WTC11 (cell line): ENCODE results near the gene AIFM2. TPM values are rescaled to one million over a fixed set of nuclear protein-coding genes. Genes with fewer than 3 reads are reported as not detected.

ENCODE experiments used
- ATAC-seq: fragments of 200-7000 bp; cut with Tn5 transposase; 2 replicates; pipeline ENCODE4 v1.10.0; 2021; ENCODE audit warnings: mild to moderate bottlenecking, moderate library complexity
- CTCF ChIA-PET: fragments of 300-600 bp; sonication (Branson Sonifier 250); formaldehyde crosslinking; loops from one replicate; lab custom pipeline; 2021; ENCODE audit warnings: antibody characterized with exemption; lab: Charles Lee
- POLR2A ChIA-PET: fragments of 350-600 bp; sonication (Branson Sonifier 250); formaldehyde crosslinking; loops from one replicate; lab custom pipeline; 2021; ENCODE audit warnings: antibody characterized with exemption; lab: Charles Lee
- DNase-seq: peaks from one replicate; pipeline ENCODE4 v3.0.0; 2021; ENCODE audit warnings: low spot score
- H3K27ac Mint-ChIP-seq: 2 replicates; pipeline ENCODE4 v1.8.0; 2021; ENCODE audit warnings: mixed read lengths
- H3K27me3 Mint-ChIP-seq: 2 replicates; pipeline ENCODE4 v1.8.0; 2021; ENCODE audit warnings: low read depth, mild to moderate bottlenecking, moderate library complexity, mixed read lengths
- H3K36me3 Mint-ChIP-seq: 2 replicates; pipeline ENCODE4 v1.8.0; 2021; ENCODE audit warnings: mixed read lengths
- H3K4me1 Mint-ChIP-seq: 2 replicates; pipeline ENCODE4 v1.8.0; 2022; ENCODE audit warnings: mixed read lengths
- H3K4me3 Mint-ChIP-seq: 2 replicates; pipeline ENCODE4 v1.8.0; 2021; ENCODE audit warnings: mild to moderate bottlenecking, moderate library complexity, mixed read lengths
- H3K9me3 Mint-ChIP-seq: 2 replicates; pipeline ENCODE4 v1.8.0; 2021; ENCODE audit warnings: mixed read lengths
- CBFB ChIP-seq: sonication (generic); formaldehyde crosslinking; IDR thresholded peaks from 2 replicates; pipeline ENCODE4 v1.8.1; 2022; ENCODE audit warnings: mild to moderate bottlenecking, low read depth, missing genetic modification reagents
- KAT7 ChIP-seq: sonication (generic); formaldehyde crosslinking; IDR thresholded peaks from 2 replicates; pipeline ENCODE4 v1.8.1; 2023; ENCODE audit warnings: missing genetic modification reagents, mild to moderate bottlenecking, borderline replicate concordance
- MYBL2 ChIP-seq: sonication (generic); formaldehyde crosslinking; IDR thresholded peaks from 2 replicates; pipeline ENCODE4 v1.8.1; 2023; ENCODE audit warnings: mild to moderate bottlenecking, moderate library complexity, missing genetic modification reagents
- SOX15 ChIP-seq: fragments of 250-450 bp; sonication (Bioruptor Pico); IDR thresholded peaks from 2 replicates; pipeline ENCODE4 v1.9.0; 2021; ENCODE audit warnings: mild to moderate bottlenecking
- ZNF219 ChIP-seq: sonication (generic); formaldehyde crosslinking; IDR thresholded peaks from 2 replicates; pipeline ENCODE4 v1.8.0; 2023; ENCODE audit warnings: missing genetic modification reagents, mild to moderate bottlenecking, borderline replicate concordance
- total RNA-seq: library from RNA; stranded (reverse); gene quantifications from 3 replicates; pipeline ENCODE4 v1.2.3, GENCODE V29; 2021
- TF ChIP-seq, protein P1 (sequence below): sonication (generic); formaldehyde crosslinking; IDR thresholded peaks from 2 replicates; pipeline ENCODE4 v1.8.1; 2022; ENCODE audit warnings: missing genetic modification reagents, borderline replicate concordance
- TF ChIP-seq, protein P2 (sequence below): sonication (generic); formaldehyde crosslinking; IDR thresholded peaks from 2 replicates; pipeline ENCODE4 v1.8.1; 2022; ENCODE audit warnings: low read depth, missing genetic modification reagents, borderline replicate concordance
- TF ChIP-seq, protein P3 (sequence below): fragments of 200-600 bp; IDR thresholded peaks from 2 replicates; pipeline ENCODE4 v1.8.0; 2022; ENCODE audit warnings: antibody characterized with exemption
- TF ChIP-seq, protein P4 (sequence below): fragments of 250-450 bp; sonication (Bioruptor Pico); IDR thresholded peaks from 2 replicates; pipeline ENCODE4 v1.9.0; 2021; ENCODE audit warnings: mild to moderate bottlenecking, borderline replicate concordance
- TF ChIP-seq, protein P5 (sequence below): sonication (generic); formaldehyde crosslinking; IDR thresholded peaks from 2 replicates; pipeline ENCODE4 v1.8.0; 2023; ENCODE audit warnings: missing genetic modification reagents

The AIFM2 gene
- total RNA-seq, 1 experiment from 2014 or later = 4.4 TPM

DNA sequence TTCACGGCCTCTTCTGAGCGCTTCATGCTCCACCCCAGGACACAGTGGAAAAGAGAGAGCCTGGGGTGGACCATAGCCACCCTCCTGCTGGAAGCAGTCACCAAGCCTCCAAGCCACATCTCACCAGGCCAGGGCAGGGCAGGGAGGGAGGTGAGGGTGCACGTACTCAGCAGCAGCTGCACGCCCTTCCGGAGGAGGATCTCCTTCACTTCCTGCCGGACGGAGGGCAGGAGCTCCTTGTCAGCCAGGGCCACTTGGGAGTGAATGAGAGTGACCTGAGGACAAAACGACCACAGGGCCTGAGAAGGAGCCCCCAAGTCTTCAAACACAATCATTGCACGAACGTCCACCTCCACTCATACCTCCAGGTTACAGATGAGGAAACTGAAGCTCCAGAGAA lies 15.0 kb downstream of the AIFM2 start:
- TF ChIP-seq, protein P1, sequence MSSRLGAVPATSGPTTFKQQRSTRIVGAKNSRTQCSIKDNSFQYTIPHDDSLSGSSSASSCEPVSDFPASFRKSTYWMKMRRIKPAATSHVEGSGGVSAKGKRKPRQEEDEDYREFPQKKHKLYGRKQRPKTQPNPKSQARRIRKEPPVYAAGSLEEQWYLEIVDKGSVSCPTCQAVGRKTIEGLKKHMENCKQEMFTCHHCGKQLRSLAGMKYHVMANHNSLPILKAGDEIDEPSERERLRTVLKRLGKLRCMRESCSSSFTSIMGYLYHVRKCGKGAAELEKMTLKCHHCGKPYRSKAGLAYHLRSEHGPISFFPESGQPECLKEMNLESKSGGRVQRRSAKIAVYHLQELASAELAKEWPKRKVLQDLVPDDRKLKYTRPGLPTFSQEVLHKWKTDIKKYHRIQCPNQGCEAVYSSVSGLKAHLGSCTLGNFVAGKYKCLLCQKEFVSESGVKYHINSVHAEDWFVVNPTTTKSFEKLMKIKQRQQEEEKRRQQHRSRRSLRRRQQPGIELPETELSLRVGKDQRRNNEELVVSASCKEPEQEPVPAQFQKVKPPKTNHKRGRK (CRISPR knock-in tag) = no peak
- TF ChIP-seq CBFB (CRISPR knock-in tag) (no peak), KAT7 (no peak)
- no peaks in the 10 kb centered on the region; the same call in 1 of the 2 replicates for H3K36me3 Mint-ChIP-seq
- no peaks in the 10 kb centered on the region for H3K27me3 Mint-ChIP-seq
- DNase-seq = no peak
- H3K9me3 Mint-ChIP-seq = no peaks in the 10 kb centered on the region
- POLR2A ChIA-PET = no interaction called here
- H3K27ac Mint-ChIP-seq = no peak overlapping the region
- no peak overlapping the region for H3K4me3 Mint-ChIP-seq
- ATAC-seq = no peak
- CTCF ChIA-PET = interaction anchor here (1.2 to 5.5 kb wide), 4 partner anchors 10 to 68 kb away, joined by 4 to 79 read pairs (median 14); partner anchors contain the start of gene TYSND1
- peaks cover 10% of the 10 kb centered on the region; the same call in 1 of the 2 replicates for H3K4me1 Mint-ChIP-seq

DNA sequence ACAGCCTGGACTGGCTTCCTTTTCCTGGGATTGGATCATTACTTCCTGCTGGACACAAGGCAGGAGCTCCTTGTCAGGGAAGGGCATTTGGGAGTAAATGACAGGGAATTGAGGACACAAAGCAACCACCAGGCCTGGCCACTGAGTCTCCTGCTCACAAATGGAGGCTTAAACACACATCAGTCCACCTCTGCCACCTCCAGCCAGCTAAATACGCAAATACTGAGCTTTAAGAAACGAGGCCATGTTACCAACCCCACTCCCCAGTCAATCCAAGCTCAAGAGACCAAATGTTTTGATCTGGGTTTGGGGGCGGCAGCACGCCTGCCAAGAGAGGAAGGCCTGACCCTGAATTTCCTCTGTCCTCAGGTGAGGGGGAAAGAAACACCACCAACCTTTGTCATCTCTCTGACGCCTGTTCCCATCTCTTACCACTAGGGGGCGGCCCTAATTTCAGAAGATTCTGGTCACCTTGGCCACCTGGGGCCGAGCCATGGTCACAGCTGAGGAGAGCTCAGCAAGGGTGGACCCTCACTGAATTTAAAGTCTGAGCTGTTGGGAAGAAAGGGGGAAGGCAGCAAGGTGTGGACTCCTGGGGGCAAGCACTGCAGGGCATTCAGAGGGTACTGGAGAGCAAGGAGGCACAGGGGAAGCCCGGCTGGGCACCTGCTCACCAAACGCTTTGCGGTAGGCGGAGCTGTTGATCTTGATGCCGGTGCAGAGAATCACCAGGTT lies 16.5 kb downstream of the AIFM2 start:
- POLR2A ChIA-PET = interaction anchor here (2.1 kb wide), 1 partner anchor 30 kb away, joined by 8 read pairs; the partner anchor contains the start of gene TYSND1
- Mint-ChIP-seq H3K4me3 (no peak overlapping the region), H3K36me3 (peaks cover 3% of the 10 kb centered on the region), H3K27me3 (no peaks in the 10 kb centered on the region), H3K4me1 (peaks cover 10% of the 10 kb centered on the region; the same call in 1 of the 2 replicates), H3K27ac (0 out of 2 replicates have a peak overlapping the region, but pooled peaks have one; percentile 30), H3K9me3 (no peaks in the 10 kb centered on the region)
- ATAC-seq = peak; percentile 85
- CTCF ChIA-PET = interaction anchor here (0.6 to 5.5 kb wide), 35 partner anchors 7 to 1725 kb away, joined by 3 to 79 read pairs (median 4); partner anchors contain the start of genes AIFM2, PPA1, SAR1A and TYSND1
- TF ChIP-seq, protein P2, sequence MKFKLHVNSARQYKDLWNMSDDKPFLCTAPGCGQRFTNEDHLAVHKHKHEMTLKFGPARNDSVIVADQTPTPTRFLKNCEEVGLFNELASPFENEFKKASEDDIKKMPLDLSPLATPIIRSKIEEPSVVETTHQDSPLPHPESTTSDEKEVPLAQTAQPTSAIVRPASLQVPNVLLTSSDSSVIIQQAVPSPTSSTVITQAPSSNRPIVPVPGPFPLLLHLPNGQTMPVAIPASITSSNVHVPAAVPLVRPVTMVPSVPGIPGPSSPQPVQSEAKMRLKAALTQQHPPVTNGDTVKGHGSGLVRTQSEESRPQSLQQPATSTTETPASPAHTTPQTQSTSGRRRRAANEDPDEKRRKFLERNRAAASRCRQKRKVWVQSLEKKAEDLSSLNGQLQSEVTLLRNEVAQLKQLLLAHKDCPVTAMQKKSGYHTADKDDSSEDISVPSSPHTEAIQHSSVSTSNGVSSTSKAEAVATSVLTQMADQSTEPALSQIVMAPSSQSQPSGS = no peak
- TF ChIP-seq, protein P3, sequence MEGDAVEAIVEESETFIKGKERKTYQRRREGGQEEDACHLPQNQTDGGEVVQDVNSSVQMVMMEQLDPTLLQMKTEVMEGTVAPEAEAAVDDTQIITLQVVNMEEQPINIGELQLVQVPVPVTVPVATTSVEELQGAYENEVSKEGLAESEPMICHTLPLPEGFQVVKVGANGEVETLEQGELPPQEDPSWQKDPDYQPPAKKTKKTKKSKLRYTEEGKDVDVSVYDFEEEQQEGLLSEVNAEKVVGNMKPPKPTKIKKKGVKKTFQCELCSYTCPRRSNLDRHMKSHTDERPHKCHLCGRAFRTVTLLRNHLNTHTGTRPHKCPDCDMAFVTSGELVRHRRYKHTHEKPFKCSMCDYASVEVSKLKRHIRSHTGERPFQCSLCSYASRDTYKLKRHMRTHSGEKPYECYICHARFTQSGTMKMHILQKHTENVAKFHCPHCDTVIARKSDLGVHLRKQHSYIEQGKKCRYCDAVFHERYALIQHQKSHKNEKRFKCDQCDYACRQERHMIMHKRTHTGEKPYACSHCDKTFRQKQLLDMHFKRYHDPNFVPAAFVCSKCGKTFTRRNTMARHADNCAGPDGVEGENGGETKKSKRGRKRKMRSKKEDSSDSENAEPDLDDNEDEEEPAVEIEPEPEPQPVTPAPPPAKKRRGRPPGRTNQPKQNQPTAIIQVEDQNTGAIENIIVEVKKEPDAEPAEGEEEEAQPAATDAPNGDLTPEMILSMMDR = peak; percentile 92
- peak; percentile 77 for DNase-seq

DNA sequence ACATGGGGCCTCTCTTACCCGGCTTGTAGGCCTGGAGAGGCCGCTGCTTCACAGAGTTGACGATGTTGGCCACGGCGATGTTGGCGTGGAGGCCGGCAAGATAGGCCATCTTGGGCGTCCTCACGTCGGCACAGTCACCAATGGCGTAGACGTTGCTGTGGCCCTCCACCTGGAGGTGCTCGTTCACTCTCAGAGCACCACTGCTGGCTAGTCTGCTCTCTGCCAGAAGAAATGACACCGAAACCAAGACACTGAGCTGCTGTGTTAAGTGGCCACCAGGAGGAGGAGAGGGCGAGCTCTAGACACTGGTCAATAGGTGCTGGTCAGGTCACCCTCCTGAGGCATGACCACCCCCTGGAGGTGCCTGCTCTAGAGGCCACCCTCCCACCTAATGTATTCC lies 17.7 kb downstream of the AIFM2 start:
- ATAC-seq = peak; percentile 25
- no peak for TF ChIP-seq ZNF219 (CRISPR knock-in tag)
- TF ChIP-seq, protein P4, sequence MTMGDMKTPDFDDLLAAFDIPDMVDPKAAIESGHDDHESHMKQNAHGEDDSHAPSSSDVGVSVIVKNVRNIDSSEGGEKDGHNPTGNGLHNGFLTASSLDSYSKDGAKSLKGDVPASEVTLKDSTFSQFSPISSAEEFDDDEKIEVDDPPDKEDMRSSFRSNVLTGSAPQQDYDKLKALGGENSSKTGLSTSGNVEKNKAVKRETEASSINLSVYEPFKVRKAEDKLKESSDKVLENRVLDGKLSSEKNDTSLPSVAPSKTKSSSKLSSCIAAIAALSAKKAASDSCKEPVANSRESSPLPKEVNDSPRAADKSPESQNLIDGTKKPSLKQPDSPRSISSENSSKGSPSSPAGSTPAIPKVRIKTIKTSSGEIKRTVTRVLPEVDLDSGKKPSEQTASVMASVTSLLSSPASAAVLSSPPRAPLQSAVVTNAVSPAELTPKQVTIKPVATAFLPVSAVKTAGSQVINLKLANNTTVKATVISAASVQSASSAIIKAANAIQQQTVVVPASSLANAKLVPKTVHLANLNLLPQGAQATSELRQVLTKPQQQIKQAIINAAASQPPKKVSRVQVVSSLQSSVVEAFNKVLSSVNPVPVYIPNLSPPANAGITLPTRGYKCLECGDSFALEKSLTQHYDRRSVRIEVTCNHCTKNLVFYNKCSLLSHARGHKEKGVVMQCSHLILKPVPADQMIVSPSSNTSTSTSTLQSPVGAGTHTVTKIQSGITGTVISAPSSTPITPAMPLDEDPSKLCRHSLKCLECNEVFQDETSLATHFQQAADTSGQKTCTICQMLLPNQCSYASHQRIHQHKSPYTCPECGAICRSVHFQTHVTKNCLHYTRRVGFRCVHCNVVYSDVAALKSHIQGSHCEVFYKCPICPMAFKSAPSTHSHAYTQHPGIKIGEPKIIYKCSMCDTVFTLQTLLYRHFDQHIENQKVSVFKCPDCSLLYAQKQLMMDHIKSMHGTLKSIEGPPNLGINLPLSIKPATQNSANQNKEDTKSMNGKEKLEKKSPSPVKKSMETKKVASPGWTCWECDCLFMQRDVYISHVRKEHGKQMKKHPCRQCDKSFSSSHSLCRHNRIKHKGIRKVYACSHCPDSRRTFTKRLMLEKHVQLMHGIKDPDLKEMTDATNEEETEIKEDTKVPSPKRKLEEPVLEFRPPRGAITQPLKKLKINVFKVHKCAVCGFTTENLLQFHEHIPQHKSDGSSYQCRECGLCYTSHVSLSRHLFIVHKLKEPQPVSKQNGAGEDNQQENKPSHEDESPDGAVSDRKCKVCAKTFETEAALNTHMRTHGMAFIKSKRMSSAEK (CRISPR knock-in tag) = no peak
- TF ChIP-seq MYBL2 = no peak
- TF ChIP-seq, protein P5, sequence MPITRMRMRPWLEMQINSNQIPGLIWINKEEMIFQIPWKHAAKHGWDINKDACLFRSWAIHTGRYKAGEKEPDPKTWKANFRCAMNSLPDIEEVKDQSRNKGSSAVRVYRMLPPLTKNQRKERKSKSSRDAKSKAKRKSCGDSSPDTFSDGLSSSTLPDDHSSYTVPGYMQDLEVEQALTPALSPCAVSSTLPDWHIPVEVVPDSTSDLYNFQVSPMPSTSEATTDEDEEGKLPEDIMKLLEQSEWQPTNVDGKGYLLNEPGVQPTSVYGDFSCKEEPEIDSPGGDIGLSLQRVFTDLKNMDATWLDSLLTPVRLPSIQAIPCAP (CRISPR knock-in tag) = no peak
- no peak for TF ChIP-seq SOX15 (CRISPR knock-in tag)
- no peak overlapping the region; the same call in 1 of the 2 replicates for H3K27ac Mint-ChIP-seq
- no peak overlapping the region for H3K4me3 Mint-ChIP-seq
- peaks cover 3% of the 10 kb centered on the region; the same call in 1 of the 2 replicates for H3K4me1 Mint-ChIP-seq
- DNase-seq = no peak
- no peaks in the 10 kb centered on the region for H3K27me3 Mint-ChIP-seq
- H3K9me3 Mint-ChIP-seq = no peaks in the 10 kb centered on the region
- peaks cover 3% of the 10 kb centered on the region for H3K36me3 Mint-ChIP-seq
- CTCF ChIA-PET = interaction anchor here (0.6 to 5.5 kb wide), 15 partner anchors 8 to 311 kb away, joined by 3 to 79 read pairs (median 4); partner anchors contain the start of genes SAR1A and TYSND1
- POLR2A ChIA-PET = interaction anchor here (2.1 kb wide), 1 partner anchor 31 kb away, joined by 8 read pairs; the partner anchor contains the start of gene TYSND1
